HEK293 (cell line): ENCODE data around the gene KIF5A.

Source experiments
- ATF2 ChIP-seq: fragments of 450-650 bp; formaldehyde crosslinking; IDR thresholded peaks from 2 replicates; pipeline ENCODE4 v1.5.1; 2016; ENCODE audit warnings: missing biosample characterization, missing genetic modification characterization, low read depth
- BCL11A ChIP-seq: fragments of 450-650 bp; formaldehyde crosslinking; IDR thresholded peaks from 2 replicates; pipeline ENCODE4 v1.5.1; 2016; ENCODE audit warnings: low read depth, missing biosample characterization, missing genetic modification characterization
- HIC1 ChIP-seq: fragments of 450-650 bp; formaldehyde crosslinking; IDR thresholded peaks from 2 replicates; pipeline ENCODE4 v1.5.1; 2016; ENCODE audit warnings: missing biosample characterization, missing genetic modification characterization
- KLF8 ChIP-seq: fragments of 450-650 bp; formaldehyde crosslinking; IDR thresholded peaks from 2 replicates; pipeline ENCODE4 v1.5.1; 2016; ENCODE audit warnings: missing biosample characterization, missing genetic modification characterization
- SETDB1 ChIP-seq: IDR thresholded peaks from one replicate; pipeline ENCODE4 v1.6.1; 2017; ENCODE audit warnings: mild to moderate bottlenecking, low read length, moderate library complexity, mixed read lengths; ENCODE audit not compliant: insufficient read length
- SP2 ChIP-seq: fragments of 450-650 bp; formaldehyde crosslinking; IDR thresholded peaks from 2 replicates; pipeline ENCODE4 v1.5.1; 2016; ENCODE audit warnings: missing biosample characterization, missing genetic modification characterization
- SP3 ChIP-seq: fragments of 450-650 bp; formaldehyde crosslinking; IDR thresholded peaks from 2 replicates; pipeline ENCODE4 v1.5.1; 2016; ENCODE audit warnings: missing biosample characterization, missing genetic modification characterization
- ZBTB26 ChIP-seq: fragments of 450-650 bp; formaldehyde crosslinking; optimal IDR thresholded peaks from 2 replicates; pipeline ENCODE3; 2016; ENCODE audit warnings: missing biosample characterization, mild to moderate bottlenecking, missing genetic modification characterization
- ZEB2 ChIP-seq: fragments of 450-650 bp; formaldehyde crosslinking; IDR thresholded peaks from 2 replicates; pipeline ENCODE4 v1.5.1; 2016; ENCODE audit warnings: missing biosample characterization, missing genetic modification characterization
- ZIC2 ChIP-seq: fragments of 450-650 bp; formaldehyde crosslinking; IDR thresholded peaks from 2 replicates; pipeline ENCODE4 v1.5.1; 2016; ENCODE audit warnings: missing biosample characterization, missing genetic modification characterization
- ZNF132 ChIP-seq: fragments of 450-650 bp; formaldehyde crosslinking; IDR thresholded peaks from 2 replicates; pipeline ENCODE4 v1.5.1; 2017; ENCODE audit warnings: missing biosample characterization, missing genetic modification characterization, borderline replicate concordance
- ZNF140 ChIP-seq: fragments of 450-650 bp; formaldehyde crosslinking; IDR thresholded peaks from 2 replicates; pipeline ENCODE4 v1.5.1; 2016; ENCODE audit warnings: missing biosample characterization, missing genetic modification characterization
- ZNF184 ChIP-seq: fragments of 450-650 bp; IDR thresholded peaks from 2 replicates; pipeline ENCODE4 v1.5.1; 2018; ENCODE audit warnings: missing biosample characterization, mild to moderate bottlenecking, missing genetic modification characterization
- ZNF211 ChIP-seq: fragments of 450-650 bp; formaldehyde crosslinking; IDR thresholded peaks from 2 replicates; pipeline ENCODE4 v1.5.1; 2016; ENCODE audit warnings: low read depth, missing biosample characterization, missing genetic modification characterization
- ZNF350 ChIP-seq: fragments of 450-650 bp; formaldehyde crosslinking; IDR thresholded peaks from 2 replicates; pipeline ENCODE4 v1.5.0; 2017; ENCODE audit warnings: missing biosample characterization, mild to moderate bottlenecking, missing genetic modification characterization
- ZNF473 ChIP-seq: fragments of 450-650 bp; formaldehyde crosslinking; IDR thresholded peaks from 2 replicates; pipeline ENCODE4 v1.5.1; 2017; ENCODE audit warnings: missing biosample characterization, missing genetic modification characterization
- ZNF518A ChIP-seq: fragments of 450-650 bp; formaldehyde crosslinking; conservative IDR thresholded peaks from 2 replicates; pipeline ENCODE4 v1.5.1; 2016; ENCODE audit warnings: low read depth, missing biosample characterization, missing genetic modification characterization
- ZNF544 ChIP-seq: fragments of 450-650 bp; formaldehyde crosslinking; IDR thresholded peaks from 2 replicates; pipeline ENCODE4 v1.5.0; 2017; ENCODE audit warnings: missing biosample characterization, missing genetic modification characterization
- ZNF548 ChIP-seq: fragments of 450-650 bp; formaldehyde crosslinking; IDR thresholded peaks from 2 replicates; pipeline ENCODE4 v1.5.1; 2016; ENCODE audit warnings: missing biosample characterization, missing genetic modification characterization
- ZNF558 ChIP-seq: fragments of 450-650 bp; formaldehyde crosslinking; IDR thresholded peaks from 2 replicates; pipeline ENCODE4 v1.5.1; 2016; ENCODE audit warnings: missing biosample characterization, missing genetic modification characterization
- ZNF600 ChIP-seq: fragments of 450-650 bp; formaldehyde crosslinking; IDR thresholded peaks from 2 replicates; pipeline ENCODE4 v1.5.1; 2016; ENCODE audit warnings: missing biosample characterization, missing genetic modification characterization
- ZNF692 ChIP-seq: fragments of 450-650 bp; formaldehyde crosslinking; IDR thresholded peaks from 2 replicates; pipeline ENCODE4 v1.5.1; 2016; ENCODE audit warnings: missing biosample characterization, missing genetic modification characterization
- ZNF704 ChIP-seq: fragments of 450-650 bp; formaldehyde crosslinking; IDR thresholded peaks from 2 replicates; pipeline ENCODE4 v1.5.1; 2016; ENCODE audit warnings: missing biosample characterization, missing genetic modification characterization
- ZNF76 ChIP-seq: fragments of 450-650 bp; formaldehyde crosslinking; IDR thresholded peaks from 2 replicates; pipeline ENCODE4; 2016; ENCODE audit warnings: low read depth, missing biosample characterization, missing genetic modification characterization, borderline replicate concordance
- ZNF843 ChIP-seq: fragments of 450-650 bp; formaldehyde crosslinking; IDR thresholded peaks from 2 replicates; pipeline ENCODE4 v1.5.1; 2016; ENCODE audit warnings: missing biosample characterization, missing genetic modification characterization
- ZSCAN23 ChIP-seq: fragments of 450-650 bp; formaldehyde crosslinking; IDR thresholded peaks from 2 replicates; pipeline ENCODE4 v1.5.1; 2016; ENCODE audit warnings: missing biosample characterization, missing genetic modification characterization

KIF5A gene

GRCh38 chr12:57522011-57522886, 27.6 kb upstream of the KIF5A start, which contains the start of gene MBD6 (continued):
- TF ChIP-seq ZNF518A (tag by site-specific recombination) (no peak), ZSCAN23 (tag by site-specific recombination) (0 out of 2 replicates have a peak, but pooled peaks have one; percentile 55), KLF8 (tag by site-specific recombination) (peak; percentile 94), ZNF558 (tag by site-specific recombination) (0 out of 2 replicates have a peak, but pooled peaks have one; percentile 23), ZNF843 (tag by site-specific recombination) (peak; percentile 60), ZIC2 (tag by site-specific recombination) (peak; percentile 60), ZNF473 (no peak), ZNF548 (tag by site-specific recombination) (no peak), HIC1 (tag by site-specific recombination) (0 out of 2 replicates have a peak, but pooled peaks have one; percentile 56), ZEB2 (peak; percentile 91), ZNF184 (no peak), ZNF140 (no peak), ZNF692 (peak; percentile 57; the same call in 1 of the 2 replicates), ZNF544 (tag by site-specific recombination) (no peak), ZNF76 (tag by site-specific recombination) (peak; percentile 47; the same call in 1 of the 2 replicates), SP2 (tag by site-specific recombination) (peak; percentile 75), BCL11A (tag by site-specific recombination) (peak; percentile 97), ZBTB26 (tag by site-specific recombination) (peak; percentile 51), ZNF132 (no peak), SETDB1 (no peak), ATF2 (no peak), ZNF211 (no peak), ZNF350 (tag by site-specific recombination) (no peak), ZNF600 (tag by site-specific recombination) (peak; percentile 91), ZNF704 (tag by site-specific recombination) (no peak), SP3 (tag by site-specific recombination) (peak; percentile 90)
